ENCODE measurements around the gene TTC7B. TPM values are rescaled to one million over a fixed set of nuclear protein-coding genes. Genes with fewer than 3 reads are reported as not detected.

TTC7B gene
- total RNA-seq, 4 donors from 2014 or later = 3.3 to 18.1 (median 10.0) TPM

- Histone ChIP-seq H3K4me3 (no peak overlapping the region), H3K27me3 (no peaks in the 10 kb centered on the region), H3K4me1 (peaks cover 28 to 54% (median 36%) of the 10 kb centered on the region in 3 donors), H3K9me3 (peaks cover 0 to 8% (median 0%) of the 10 kb centered on the region in 3 donors), H3K36me3 (no peaks in the 10 kb centered on the region), H3K27ac (peak overlapping the region; percentile 16 to 69 (median 48))
- intact Hi-C loops (cut with DNase I) = no loop called here
- no peak for DNase-seq
- WGBS, 2 donors = 63 to 88% methylated on average over 5 to 8 of the region's 18 CpGs
- TF ChIP-seq POLR2A (IDR thresholded peaks at IDR 0.05) (no peak), CTCF (IDR thresholded peaks at IDR 0.05) (no peak)
These were observed 292.0 kb downstream of the TTC7B start for GRCh38 chr14:90523961-90524875.

- no peak for TF ChIP-seq POLR2A (IDR thresholded peaks at IDR 0.05)
- no peak for TF ChIP-seq CTCF (IDR thresholded peaks at IDR 0.05)
- peaks cover 0 to 8% (median 0%) of the 10 kb centered on the region in 3 donors for H3K9me3 ChIP-seq
- H3K4me3 ChIP-seq = no peak overlapping the region
- 74 to 77% methylated on average over 7 of the region's 8 CpGs for WGBS, 2 donors
- H3K27me3 ChIP-seq = no peaks in the 10 kb centered on the region
- DNase-seq = no peak
- H3K36me3 ChIP-seq = no peaks in the 10 kb centered on the region
- intact Hi-C loops (cut with DNase I) = no loop called here
- peak overlapping the region in 3 of 4 donors; percentile 33 to 69 (median 63) for H3K27ac ChIP-seq
- peaks cover 28 to 60% (median 36%) of the 10 kb centered on the region in 3 donors for H3K4me1 ChIP-seq
These were observed 292.7 kb downstream of the TTC7B start for GRCh38 chr14:90523544-90523943.

GRCh38 chr14:90522571-90523191 is 293.5 kb downstream of the TTC7B start:
- Histone ChIP-seq H3K4me1 (peaks cover 35 to 69% (median 41%) of the 10 kb centered on the region in 3 donors), H3K27ac (peak overlapping the region in 3 of 4 donors; percentile 56 to 69 (median 68)), H3K27me3 (no peaks in the 10 kb centered on the region), H3K9me3 (peaks cover 0 to 8% (median 0%) of the 10 kb centered on the region in 3 donors), H3K4me3 (no peak overlapping the region), H3K36me3 (no peaks in the 10 kb centered on the region)
- TF ChIP-seq CTCF (IDR thresholded peaks at IDR 0.05) (no peak), POLR2A (IDR thresholded peaks at IDR 0.05) (no peak)
- DNase-seq = no peak
- intact Hi-C loops (cut with DNase I) = no loop called here
- 26 to 49% methylated on average over 10 to 13 of the region's 21 CpGs for WGBS, 2 donors

GRCh38 chr14:90521930-90522483 is 294.2 kb downstream of the TTC7B start:
- intact Hi-C loops (cut with DNase I) = no loop called here
- Histone ChIP-seq H3K27ac (peak overlapping the region in 3 of 4 donors; percentile 56 to 69 (median 68)), H3K9me3 (peaks cover 0 to 5% (median 0%) of the 10 kb centered on the region in 3 donors)

More at GRCh38 chr14:90521930-90522483, 294.2 kb downstream of the TTC7B start:
- TF ChIP-seq POLR2A (IDR thresholded peaks at IDR 0.05) = no peak
- TF ChIP-seq CTCF (IDR thresholded peaks at IDR 0.05) = no peak
- Histone ChIP-seq H3K36me3 (no peaks in the 10 kb centered on the region), H3K27me3 (no peaks in the 10 kb centered on the region), H3K4me3 (no peak overlapping the region), H3K4me1 (peaks cover 41 to 75% (median 46%) of the 10 kb centered on the region in 3 donors)
- WGBS, 2 donors = 60 to 76% methylated on average over 4 to 5 of the region's 18 CpGs
- DNase-seq = no peak

Measured in esophagus squamous epithelium (tissue), 5 donors.